GM18858 (cell line): Measurements from ENCODE around the gene USP6NL.
"Not testable (repeated sequence)": the region's sequence is repeated elsewhere in the genome, so short reads cannot be mapped to it uniquely, and the experiment has no call there.

ENCODE experiments used
- ATAC-seq: cut with Tn5 transposase; IDR thresholded peaks from one replicate; pipeline ENCODE4 v1.9.1; 2021; ENCODE audit not compliant: unreplicated experiment

USP6NL gene

GRCh38 chr10:11611248-11612020 is at the start of gene USP6NL:
Gene USP6NL, minus strand, starts transcription at chr10:11611650. Its CDS starts 14,016 bp downstream, at chr10:11597634.
- ATAC-seq: peak; percentile 34

DNA sequence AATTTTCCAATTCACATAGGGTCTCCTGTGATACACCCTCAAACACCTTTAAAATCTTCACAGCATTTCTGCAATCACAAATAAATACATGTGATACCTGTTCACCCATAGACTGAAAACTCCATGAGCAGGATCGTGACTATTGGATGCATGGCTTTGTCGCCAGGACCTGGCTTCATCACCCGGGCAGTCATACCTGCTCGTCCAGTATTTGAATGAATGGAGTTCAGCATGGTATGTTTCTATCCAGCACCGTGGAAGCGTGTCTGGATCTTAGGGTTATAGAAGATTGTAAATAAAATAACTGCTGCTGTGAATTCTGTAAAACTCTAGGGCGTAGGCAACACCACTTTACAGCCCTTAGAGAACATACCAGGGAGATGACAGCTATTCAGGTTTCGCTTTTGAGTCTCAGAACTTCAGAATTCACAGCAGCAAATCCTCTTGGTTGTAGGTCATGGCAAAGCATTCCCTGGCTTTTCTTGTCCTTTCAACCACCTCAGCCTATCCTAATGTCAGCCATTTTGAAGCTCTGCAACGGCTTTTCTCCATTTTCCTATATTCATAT is 47.4 kb upstream of the USP6NL start:
- no peak for ATAC-seq

- ATAC-seq: no peak
Observed at GRCh38 chr10:11655836-11656235, 44.4 kb upstream of the USP6NL start.

DNA sequence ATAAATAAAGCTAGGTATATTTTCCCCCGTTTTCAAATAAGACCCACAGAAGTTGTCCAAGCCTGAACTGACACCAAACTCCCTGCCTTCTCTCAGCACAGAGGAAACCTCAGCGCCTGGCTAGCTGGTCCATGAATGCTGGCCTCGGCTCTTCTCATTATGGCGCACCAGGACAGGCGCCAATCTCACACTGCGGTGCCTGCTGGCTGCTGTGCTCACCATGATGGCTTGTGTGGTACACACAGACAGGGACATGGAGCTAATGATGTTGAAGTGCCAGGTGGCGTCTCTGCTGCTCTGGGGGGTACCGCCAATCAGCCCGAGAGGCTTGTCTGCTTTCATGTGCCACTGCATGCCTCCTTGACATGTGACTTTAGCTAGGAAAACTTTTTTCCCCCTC is 43.2 kb upstream of the USP6NL start:
- ATAC-seq: no peak

GRCh38 chr10:11653758-11654471 is 42.5 kb upstream of the USP6NL start:
- no peak for ATAC-seq

GRCh38 chr10:11647676-11648075 is 36.2 kb upstream of the USP6NL start:
- no peak for ATAC-seq

DNA sequence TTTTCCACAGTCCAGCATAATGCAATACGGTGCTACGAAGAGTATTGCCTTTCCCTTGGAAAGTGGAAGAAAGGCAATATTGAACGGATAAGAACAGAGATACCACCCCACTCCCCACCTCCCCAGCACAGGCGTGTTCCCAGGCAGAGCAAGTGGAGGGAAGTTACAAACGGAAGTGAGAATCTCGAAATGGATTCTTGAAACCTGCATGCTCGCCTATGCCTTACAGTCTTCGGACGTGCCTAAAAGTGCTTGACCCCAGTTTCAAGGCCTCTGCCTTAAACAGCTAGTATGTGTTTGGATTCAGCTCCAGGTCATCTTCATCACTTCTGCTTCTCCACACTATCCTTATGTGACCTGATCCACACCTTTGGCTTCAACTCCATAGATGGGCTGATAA is 35.0 kb upstream of the USP6NL start:
- ATAC-seq: no peak

DNA sequence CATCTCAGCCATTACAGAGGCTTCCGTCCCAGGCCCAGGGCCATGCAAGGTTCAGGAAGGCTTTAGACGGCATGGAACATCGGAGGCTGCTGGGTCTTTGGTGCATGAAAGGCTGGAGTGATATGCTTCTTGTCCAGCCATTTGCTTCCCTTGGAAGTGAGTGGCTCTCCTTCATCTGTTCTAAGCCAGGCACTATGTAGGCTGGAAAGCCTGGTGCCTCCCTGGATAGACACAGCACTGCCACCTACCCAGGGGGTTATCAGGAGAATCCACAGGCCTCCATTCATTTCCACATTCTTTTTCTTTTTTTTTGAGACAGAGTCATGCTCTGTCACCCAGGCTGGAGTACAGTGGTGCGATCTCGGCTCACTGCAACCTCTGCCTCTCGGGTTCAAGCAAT is 31.6 kb upstream of the USP6NL start:
- ATAC-seq: no peak

DNA sequence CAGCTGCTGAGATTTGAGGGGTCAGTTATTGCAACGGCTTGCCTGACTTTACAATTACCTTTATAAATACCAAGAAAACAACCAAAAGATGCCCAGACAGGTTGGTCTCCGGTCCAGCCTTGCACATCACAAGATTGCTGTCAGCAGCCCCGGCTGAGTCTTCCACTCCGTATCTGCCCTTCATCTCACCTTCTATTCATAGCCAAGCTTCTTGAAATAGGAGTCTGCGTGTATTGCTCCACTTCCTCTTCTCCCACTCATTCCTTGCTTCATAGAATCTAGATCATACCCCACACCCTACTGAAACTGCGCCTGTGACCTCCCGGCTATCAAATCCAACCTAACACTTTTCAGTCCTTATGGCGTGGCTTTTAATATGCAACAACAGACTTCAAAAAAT is 31.1 kb upstream of the USP6NL start:
- ATAC-seq: no peak

- no peak for ATAC-seq
Observed at GRCh38 chr10:11639849-11640764, 28.7 kb upstream of the USP6NL start.

- no peak for ATAC-seq
Observed at GRCh38 chr10:11639362-11639761, 27.9 kb upstream of the USP6NL start.

GRCh38 chr10:11638055-11638698 is 26.7 kb upstream of the USP6NL start:
- ATAC-seq: no peak

DNA sequence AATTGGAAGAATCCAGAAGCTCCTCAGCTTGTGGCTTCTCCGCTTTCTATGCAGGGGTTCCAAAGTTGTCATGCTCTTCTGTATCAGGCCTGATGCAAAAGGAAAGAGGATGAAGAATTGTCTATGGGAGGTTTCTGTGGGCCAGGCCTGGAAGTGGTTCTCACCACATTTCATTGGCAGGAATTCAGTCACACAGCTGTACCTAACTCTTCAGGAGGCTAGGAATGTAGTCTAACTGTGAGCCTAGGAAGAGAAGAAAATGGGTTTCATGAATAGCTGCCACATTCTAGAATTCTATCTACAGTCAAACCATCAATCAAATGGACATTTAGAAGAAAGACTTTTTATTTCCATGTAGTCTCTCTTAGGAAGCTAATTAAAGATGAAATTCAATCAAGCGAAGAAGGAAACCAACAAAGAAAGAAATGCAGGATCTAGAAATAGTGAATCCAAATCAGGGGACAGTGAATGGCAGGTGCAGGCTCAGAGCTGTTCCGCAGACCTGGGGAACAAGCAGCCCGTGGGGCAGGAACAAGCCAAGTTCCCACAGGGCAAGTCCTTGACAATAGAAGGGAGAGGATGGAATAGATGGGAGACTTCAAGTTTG is 25.4 kb upstream of the USP6NL start:
- no peak for ATAC-seq

DNA sequence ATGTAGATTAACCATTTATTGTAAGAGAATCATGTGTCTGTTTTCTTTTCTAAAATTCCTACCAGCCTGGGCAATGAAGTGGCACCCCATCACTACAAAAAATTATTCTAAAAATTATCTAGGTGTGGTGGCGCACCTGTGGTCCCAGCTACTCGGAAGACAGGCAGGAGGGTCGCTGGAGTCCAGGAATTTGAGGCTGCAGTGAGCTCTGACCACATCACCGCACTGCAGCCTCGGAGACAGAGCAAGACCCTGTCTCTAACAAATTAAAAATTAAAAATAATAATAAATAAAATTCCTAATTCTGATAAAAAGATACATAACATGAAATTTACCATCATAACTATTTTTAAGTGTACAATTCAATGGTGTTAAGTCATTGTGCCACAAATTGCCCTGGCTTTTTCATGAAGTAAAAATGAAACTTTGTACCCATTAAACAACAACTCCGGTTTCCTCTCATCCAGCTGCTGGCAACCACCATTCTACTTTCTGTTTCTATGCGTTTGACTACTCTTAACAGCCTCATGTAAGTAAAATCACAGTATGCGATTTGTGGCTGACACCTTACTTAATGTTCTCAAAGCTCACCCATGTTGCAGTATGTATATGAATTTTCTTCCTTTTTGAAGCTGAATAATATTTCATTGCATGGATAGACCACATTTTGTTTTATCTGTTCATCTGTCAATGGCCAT is 20.6 kb upstream of the USP6NL start:
- ATAC-seq: peak; percentile 96

GRCh38 chr10:11631291-11631690 is 19.8 kb upstream of the USP6NL start:
- ATAC-seq: no peak

GRCh38 chr10:11629731-11630130 is 18.3 kb upstream of the USP6NL start:
- ATAC-seq: no peak

GRCh38 chr10:11627941-11628340 is 16.5 kb upstream of the USP6NL start:
- ATAC-seq: not testable (repeated sequence)

- no peak for ATAC-seq
Observed at GRCh38 chr10:11626071-11626470, 14.6 kb upstream of the USP6NL start.

GRCh38 chr10:11625019-11625735 is 13.7 kb upstream of the USP6NL start:
- peak; percentile 80 for ATAC-seq
